MM.1S (cell line): ENCODE data around the gene CACNA1C.

Experiments
- DNase-seq: peaks from one replicate; pipeline ENCODE4 v3.0.0-alpha.2; 2015
- H2AFZ ChIP-seq: fragments of 300-600 bp; sonication (generic); 2 replicates; pipeline ENCODE4 v1.6.0; 2016; ENCODE audit warnings: antibody characterized with exemption, low read length
- H3F3A ChIP-seq: fragments of 300-600 bp; sonication (generic); 2 replicates; pipeline ENCODE4 v1.6.1; 2016; ENCODE audit warnings: mild to moderate bottlenecking, antibody characterized with exemption, low read length, moderate library complexity, mixed read lengths; ENCODE audit not compliant: insufficient read depth
- H3K27ac ChIP-seq: fragments of 300-600 bp; sonication (generic); 2 replicates; pipeline ENCODE4 v1.5.1; 2016; ENCODE audit warnings: mild to moderate bottlenecking, low read length
- H3K27me3 ChIP-seq: fragments of 300-600 bp; sonication (generic); replicated peaks from 2 replicates; pipeline ENCODE4 v1.6.0; 2016; ENCODE audit warnings: low read length; ENCODE audit not compliant: insufficient read depth
- H3K36me3 ChIP-seq: fragments of 300-600 bp; sonication (generic); replicated peaks from 2 replicates; pipeline ENCODE4 v1.6.1; 2016; ENCODE audit warnings: mild to moderate bottlenecking, low read length, mixed read lengths; ENCODE audit not compliant: insufficient read depth
- H3K4me1 ChIP-seq: fragments of 300-600 bp; sonication (generic); 2 replicates; pipeline ENCODE4 v1.6.1; 2016; ENCODE audit warnings: low read length, mixed read lengths
- H3K4me2 ChIP-seq: fragments of 300-600 bp; sonication (generic); 2 replicates; pipeline ENCODE4 v1.6.0; 2016; ENCODE audit warnings: low read depth, low read length
- H3K4me3 ChIP-seq: fragments of 300-600 bp; sonication (generic); 2 replicates; pipeline ENCODE4 v1.5.1; 2016; ENCODE audit warnings: low read length, mixed read lengths
- H3K79me2 ChIP-seq: fragments of 300-600 bp; sonication (generic); 2 replicates; pipeline ENCODE4 v1.6.1; 2016; ENCODE audit warnings: mixed run types, low read length, mixed read lengths
- H3K9ac ChIP-seq: fragments of 300-600 bp; sonication (generic); 2 replicates; pipeline ENCODE4 v1.6.1; 2016; ENCODE audit warnings: low read length, mixed read lengths
- H3K9me2 ChIP-seq: fragments of 300-600 bp; sonication (generic); replicated peaks from 2 replicates; pipeline ENCODE4 v1.6.1; 2016; ENCODE audit warnings: mild to moderate bottlenecking, low read length, mixed read lengths; ENCODE audit not compliant: insufficient read depth
- H3K9me3 ChIP-seq: fragments of 300-600 bp; sonication (generic); replicated peaks from 2 replicates; pipeline ENCODE4 v1.6.1; 2016; ENCODE audit warnings: mild to moderate bottlenecking, low read length, mixed read lengths; ENCODE audit not compliant: insufficient read depth
- H4K20me1 ChIP-seq: fragments of 300-600 bp; sonication (generic); 2 replicates; pipeline ENCODE4 v1.6.1; 2016; ENCODE audit warnings: mild to moderate bottlenecking, low read length, moderate library complexity, mixed read lengths; ENCODE audit not compliant: insufficient read depth
- CTCF ChIP-seq: fragments of 300-600 bp; sonication (generic); IDR thresholded peaks from 2 replicates; pipeline ENCODE4 v1.5.1; 2016; ENCODE audit warnings: antibody characterized with exemption, low read length, mixed read lengths
- EZH2 ChIP-seq: fragments of 300-600 bp; sonication (generic); optimal IDR thresholded peaks from 2 replicates; pipeline ENCODE3; 2017; ENCODE audit warnings: low read depth, mild to moderate bottlenecking, antibody characterized with exemption, low read length, mixed read lengths
- EZH2phosphoT487 ChIP-seq: fragments of 300-600 bp; sonication (generic); IDR thresholded peaks from 2 replicates; pipeline ENCODE4 v1.6.1; 2018; ENCODE audit warnings: antibody characterized with exemption, low read length

CACNA1C gene

GRCh38 chr12:2429032-2429431 lies 376.2 kb downstream of the CACNA1C start:
- Histone ChIP-seq H3K9ac (no peak overlapping the region), H3K36me3 (no peaks in the 10 kb centered on the region), H3K27ac (no peak overlapping the region), H4K20me1 (no peaks in the 10 kb centered on the region), H3F3A (no peaks in the 10 kb centered on the region), H3K4me3 (no peak overlapping the region), H2AFZ (no peak overlapping the region), H3K79me2 (no peaks in the 10 kb centered on the region), H3K4me1 (no peaks in the 10 kb centered on the region), H3K4me2 (no peak overlapping the region), H3K9me3 (no peaks in the 10 kb centered on the region), H3K27me3 (no peaks in the 10 kb centered on the region), H3K9me2 (no peaks in the 10 kb centered on the region)
- TF ChIP-seq EZH2phosphoT487 (no peak), CTCF (no peak), EZH2 (no peak)
- no peak for DNase-seq

- Histone ChIP-seq H3K9me2 (no peaks in the 10 kb centered on the region), H3K27ac (no peak overlapping the region), H3K36me3 (no peaks in the 10 kb centered on the region), H4K20me1 (no peaks in the 10 kb centered on the region), H3K9ac (no peak overlapping the region), H3K4me2 (no peak overlapping the region), H3K4me3 (no peak overlapping the region), H2AFZ (no peak overlapping the region), H3K4me1 (no peaks in the 10 kb centered on the region), H3F3A (no peaks in the 10 kb centered on the region), H3K79me2 (no peaks in the 10 kb centered on the region), H3K27me3 (no peaks in the 10 kb centered on the region), H3K9me3 (no peaks in the 10 kb centered on the region)
- no peak for DNase-seq
- no peak for TF ChIP-seq EZH2phosphoT487
- TF ChIP-seq EZH2 = no peak
- no peak for TF ChIP-seq CTCF
Observed at GRCh38 chr12:2431810-2432209, 379.0 kb downstream of the CACNA1C start.

- Histone ChIP-seq H3F3A (no peaks in the 10 kb centered on the region), H3K9ac (no peak overlapping the region), H3K79me2 (no peaks in the 10 kb centered on the region), H3K4me1 (no peaks in the 10 kb centered on the region), H3K36me3 (no peaks in the 10 kb centered on the region), H3K27ac (no peak overlapping the region), H4K20me1 (no peaks in the 10 kb centered on the region), H3K4me2 (no peak overlapping the region), H3K4me3 (no peak overlapping the region), H3K9me3 (no peaks in the 10 kb centered on the region), H2AFZ (no peak overlapping the region), H3K9me2 (no peaks in the 10 kb centered on the region), H3K27me3 (no peaks in the 10 kb centered on the region)
- no peak for TF ChIP-seq CTCF
- TF ChIP-seq EZH2phosphoT487 = no peak
- no peak for TF ChIP-seq EZH2
- no peak for DNase-seq
Observed at GRCh38 chr12:2432856-2433255, 380.1 kb downstream of the CACNA1C start.
